ENCODE data around the gene ICAM3. TPM values are rescaled to one million over a fixed set of nuclear protein-coding genes. Genes with fewer than 3 reads are reported as not detected.

Gene ICAM3
- total and polyA plus RNA-seq, 2 of the 4 experiments (the other 2 are of a cell fraction) = 6.6 to 11.7 TPM

GRCh38 chr19:10290357-10290875 lies 49.0 kb downstream of the ICAM3 start:
- Histone ChIP-seq H2BK15ac (ENCODE audit: low read depth, low read length) (no peak overlapping the region), H3K56ac (ENCODE audit: extremely low read depth, insufficient read depth, low read length) (no peak overlapping the region), H3K9me3 (ENCODE audit: control insufficient read depth, insufficient read depth, low read length) (no peaks in the 10 kb centered on the region), H3K36me3 (ENCODE audit: control insufficient read depth, insufficient read depth, low read length) (peaks cover 14% of the 10 kb centered on the region; the same call in 1 of the 2 replicates), H3K23ac (ENCODE audit: low read depth, low read length) (0 out of 2 replicates have a peak overlapping the region, but pooled peaks have one; percentile 1), H3K18ac (ENCODE audit: low read depth, low read length) (0 out of 2 replicates have a peak overlapping the region, but pooled peaks have one; percentile 45), H3K79me1 (ENCODE audit: low read depth in 1 of 2, low read length in 2 of 2) (peaks cover 0 to 4% of the 10 kb centered on the region in 2 experiments; a peak in 1 of 4 replicates), H4K20me1 (ENCODE audit: insufficient read depth, low read length) (peaks cover 3% of the 10 kb centered on the region), H3K4me1 (ENCODE audit: control insufficient read depth, insufficient read depth, low read length) (peaks cover 24% of the 10 kb centered on the region), H2AK9ac (replicated peaks; ENCODE audit: low read depth, low read length, poor library complexity) (peak overlapping the region; percentile 88), H3K9me1 (ENCODE audit: insufficient read depth, low read length) (peaks cover 12% of the 10 kb centered on the region), H2BK5ac (ENCODE audit: low read depth, low read length, poor library complexity, severe bottlenecking) (no peak overlapping the region), H4K5ac (ENCODE audit: low read depth, low read length) (peak overlapping the region; percentile 32; the same call in 1 of the 2 replicates), H3K4ac (ENCODE audit: low read depth, low read length) (peak overlapping the region; percentile 55; the same call in 1 of the 2 replicates), H2AK5ac (ENCODE audit: low read depth, low read length) (peak overlapping the region; percentile 30; the same call in 1 of the 2 replicates), H3K27me3 (ENCODE audit: control insufficient read depth, insufficient read depth, low read length) (no peaks in the 10 kb centered on the region; the same call in 1 of the 2 replicates), H4K8ac (ENCODE audit: low read depth in 2 of 2, low read length in 2 of 2) (peak overlapping the region in 1 of 2 experiments; percentile 59; a peak in 2 of 4 replicates), H3K9ac (ENCODE audit: low read depth, low read length) (peak overlapping the region; percentile 29), H3K27ac (ENCODE audit: insufficient read depth, low read length) (no peak overlapping the region), H3K14ac (replicated peaks; ENCODE audit: low read depth, low read length) (peak overlapping the region; percentile 51), H2BK20ac (ENCODE audit: low read depth, low read length) (no peak overlapping the region), H2BK120ac (ENCODE audit: low read depth, low read length) (no peak overlapping the region), H3K4me3 (ENCODE audit: insufficient read depth, low read depth, low read length) (peak overlapping the region; percentile 77), H4K91ac (ENCODE audit: insufficient read depth, low read depth, low read length) (peak overlapping the region; percentile 41; the same call in 1 of the 2 replicates), H3K4me2 (ENCODE audit: low read depth, low read length) (peak overlapping the region; percentile 96), H2AFZ (replicated peaks; ENCODE audit: low read length, poor library complexity) (peak overlapping the region; percentile 92)
- peak; percentile 7 for DNase-seq
- TF ChIP-seq, protein P1, sequence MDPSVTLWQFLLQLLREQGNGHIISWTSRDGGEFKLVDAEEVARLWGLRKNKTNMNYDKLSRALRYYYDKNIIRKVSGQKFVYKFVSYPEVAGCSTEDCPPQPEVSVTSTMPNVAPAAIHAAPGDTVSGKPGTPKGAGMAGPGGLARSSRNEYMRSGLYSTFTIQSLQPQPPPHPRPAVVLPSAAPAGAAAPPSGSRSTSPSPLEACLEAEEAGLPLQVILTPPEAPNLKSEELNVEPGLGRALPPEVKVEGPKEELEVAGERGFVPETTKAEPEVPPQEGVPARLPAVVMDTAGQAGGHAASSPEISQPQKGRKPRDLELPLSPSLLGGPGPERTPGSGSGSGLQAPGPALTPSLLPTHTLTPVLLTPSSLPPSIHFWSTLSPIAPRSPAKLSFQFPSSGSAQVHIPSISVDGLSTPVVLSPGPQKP (IDR thresholded peaks at IDR 0.05; ENCODE audit: borderline replicate concordance, low read depth, low read length) = no peak
- TF ChIP-seq RCOR1 (IDR thresholded peaks at IDR 0.05; ENCODE audit: insufficient replicate concordance, low read length) (no peak), FOS (IDR thresholded peaks at IDR 0.05; ENCODE audit: low read depth, low read length) (no peak), MXI1 (IDR thresholded peaks at IDR 0.05; ENCODE audit: borderline replicate concordance, low read depth, low read length) (no peak), POLR2A (IDR thresholded peaks at IDR 0.05; ENCODE audit: low read depth, low read length) (0 out of 2 replicates have a peak, but pooled peaks have one; percentile 14), USF2 (IDR thresholded peaks at IDR 0.05; ENCODE audit: low read depth, low read length) (no peak), BHLHE40 (IDR thresholded peaks at IDR 0.05; ENCODE audit: low read depth, low read length) (no peak)
- TF ChIP-seq, protein P2, sequence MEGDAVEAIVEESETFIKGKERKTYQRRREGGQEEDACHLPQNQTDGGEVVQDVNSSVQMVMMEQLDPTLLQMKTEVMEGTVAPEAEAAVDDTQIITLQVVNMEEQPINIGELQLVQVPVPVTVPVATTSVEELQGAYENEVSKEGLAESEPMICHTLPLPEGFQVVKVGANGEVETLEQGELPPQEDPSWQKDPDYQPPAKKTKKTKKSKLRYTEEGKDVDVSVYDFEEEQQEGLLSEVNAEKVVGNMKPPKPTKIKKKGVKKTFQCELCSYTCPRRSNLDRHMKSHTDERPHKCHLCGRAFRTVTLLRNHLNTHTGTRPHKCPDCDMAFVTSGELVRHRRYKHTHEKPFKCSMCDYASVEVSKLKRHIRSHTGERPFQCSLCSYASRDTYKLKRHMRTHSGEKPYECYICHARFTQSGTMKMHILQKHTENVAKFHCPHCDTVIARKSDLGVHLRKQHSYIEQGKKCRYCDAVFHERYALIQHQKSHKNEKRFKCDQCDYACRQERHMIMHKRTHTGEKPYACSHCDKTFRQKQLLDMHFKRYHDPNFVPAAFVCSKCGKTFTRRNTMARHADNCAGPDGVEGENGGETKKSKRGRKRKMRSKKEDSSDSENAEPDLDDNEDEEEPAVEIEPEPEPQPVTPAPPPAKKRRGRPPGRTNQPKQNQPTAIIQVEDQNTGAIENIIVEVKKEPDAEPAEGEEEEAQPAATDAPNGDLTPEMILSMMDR (conservative IDR thresholded peaks at IDR 0.05; ENCODE audit: low read depth, low read length) = no peak
- no peak for ATAC-seq (ENCODE audit: low read depth)
- intact Hi-C loops (cut with micrococcal nuclease) (no loop called here), dilution Hi-C loops (cut with HindIII; ENCODE audit: low sequenced_read_pairs, unreplicated experiment) (no loop called here), in situ Hi-C loops (cut with MboI; ENCODE audit: low sequenced_read_pairs) (no loop called here)
- CTCF ChIA-PET = interaction anchor here (1.1 kb wide), 1 partner anchor 20 kb away, joined by 4 read pairs; no protein-coding TSS in a partner anchor
- POLR2A ChIA-PET (ENCODE audit: unreplicated experiment) = interaction anchor here (0.6 kb wide), 1 partner anchor 14 kb away, joined by 4 read pairs; no protein-coding TSS in a partner anchor
- WGBS, 2 experiments (ENCODE audit: extremely low coverage in 2 of 2, insufficient read length in 1 of 2) = 8% methylated on average over 23 of the region's 30 CpGs; no CpG with 5 or more reads in 1 of the 2 experiments
- no TSS peak for BruUV-seq (replicated peaks)
